SK-N-SH treated with all-trans-retinoic acid at 6 μM for 48 hours (cell line): ENCODE measurements around the gene HS3ST3A1.

Experiments
- ATAC-seq: fragments of 200-7000 bp; cut with Tn5 transposase; 3 replicates; pipeline ENCODE4 v1.9.1; 2020; ENCODE audit warnings: mild to moderate bottlenecking, moderate library complexity
- ARNTL ChIP-seq: fragments of 450-650 bp; formaldehyde crosslinking; IDR thresholded peaks from 2 replicates; pipeline ENCODE4 v1.5.0; 2020; ENCODE audit warnings: low read depth, mild to moderate bottlenecking, moderate library complexity, borderline replicate concordance
- BACH2 ChIP-seq: fragments of 250-450 bp; sonication (Bioruptor Pico); IDR thresholded peaks from 2 replicates; pipeline ENCODE4 v1.9.0; 2021; ENCODE audit warnings: mild to moderate bottlenecking, borderline replicate concordance
- CSDC2 ChIP-seq: fragments of 250-450 bp; sonication (Bioruptor Pico); IDR thresholded peaks from 2 replicates; pipeline ENCODE4 v1.5.0; 2020; ENCODE audit warnings: mild to moderate bottlenecking, moderate library complexity
- CSRNP3 ChIP-seq: fragments of 250-450 bp; sonication (Bioruptor Pico); IDR thresholded peaks from 2 replicates; pipeline ENCODE4 v1.5.1; 2021; ENCODE audit warnings: mild to moderate bottlenecking, moderate library complexity
- GLIS3 ChIP-seq: fragments of 250-450 bp; sonication (Bioruptor Pico); IDR thresholded peaks from 2 replicates; pipeline ENCODE4 v1.5.0; 2020; ENCODE audit warnings: mild to moderate bottlenecking, moderate library complexity
- PATZ1 ChIP-seq: fragments of 250-450 bp; sonication (Bioruptor Pico); IDR thresholded peaks from 2 replicates; pipeline ENCODE4 v1.8.0; 2020; ENCODE audit warnings: mild to moderate bottlenecking, moderate library complexity, borderline replicate concordance
- POU6F1 ChIP-seq: fragments of 250-450 bp; sonication (Bioruptor Pico); IDR thresholded peaks from 2 replicates; pipeline ENCODE4 v1.8.0; 2021; ENCODE audit warnings: low read depth, mild to moderate bottlenecking, moderate library complexity, borderline replicate concordance
- RARB ChIP-seq: fragments of 250-450 bp; sonication (Bioruptor Pico); IDR thresholded peaks from 2 replicates; pipeline ENCODE4 v1.8.0; 2021; ENCODE audit warnings: mild to moderate bottlenecking, moderate library complexity
- SNAI2 ChIP-seq: fragments of 250-450 bp; sonication (Bioruptor Pico); IDR thresholded peaks from 2 replicates; pipeline ENCODE4 v1.5.0; 2020; ENCODE audit warnings: mild to moderate bottlenecking, moderate library complexity
- TCF4 ChIP-seq: fragments of 250-450 bp; sonication (Bioruptor Pico); IDR thresholded peaks from 2 replicates; pipeline ENCODE4 v1.8.0; 2021; ENCODE audit warnings: mild to moderate bottlenecking, moderate library complexity, borderline replicate concordance
- TOX ChIP-seq: fragments of 250-450 bp; sonication (Bioruptor Pico); IDR thresholded peaks from 2 replicates; pipeline ENCODE4 v1.8.0; 2021; ENCODE audit warnings: mild to moderate bottlenecking, moderate library complexity, borderline replicate concordance
- TSHZ2 ChIP-seq: fragments of 250-450 bp; sonication (Bioruptor Pico); IDR thresholded peaks from 2 replicates; pipeline ENCODE4 v1.5.0; 2020; ENCODE audit warnings: mild to moderate bottlenecking, moderate library complexity
- ZC3H10 ChIP-seq: fragments of 250-450 bp; sonication (Bioruptor Pico); IDR thresholded peaks from 2 replicates; pipeline ENCODE4 v1.5.1; 2021; ENCODE audit warnings: mild to moderate bottlenecking, moderate library complexity
- ZFP3 ChIP-seq: fragments of 250-450 bp; sonication (Bioruptor Pico); IDR thresholded peaks from 2 replicates; pipeline ENCODE4 v1.5.0; 2020; ENCODE audit warnings: mild to moderate bottlenecking, moderate library complexity
- ZFP30 ChIP-seq: fragments of 450-650 bp; formaldehyde crosslinking; IDR thresholded peaks from 2 replicates; pipeline ENCODE4 v1.5.0; 2022; ENCODE audit warnings: mild to moderate bottlenecking, moderate library complexity
- ZNF565 ChIP-seq: fragments of 450-650 bp; formaldehyde crosslinking; conservative IDR thresholded peaks from 2 replicates; pipeline ENCODE4 v1.5.0; 2020; ENCODE audit warnings: low read depth, mild to moderate bottlenecking, moderate library complexity
- ZNF70 ChIP-seq: fragments of 450-650 bp; formaldehyde crosslinking; IDR thresholded peaks from 2 replicates; pipeline ENCODE4 v1.5.0; 2020; ENCODE audit warnings: mild to moderate bottlenecking, moderate library complexity
- ZNF8 ChIP-seq: fragments of 450-650 bp; formaldehyde crosslinking; IDR thresholded peaks from 2 replicates; pipeline ENCODE4 v1.5.0; 2020; ENCODE audit warnings: mild to moderate bottlenecking, moderate library complexity

The HS3ST3A1 gene

GRCh38 chr17:13490427-13490826, 111.3 kb downstream of the HS3ST3A1 start (continued):
- TF ChIP-seq TSHZ2 (CRISPR knock-in tag) (no peak), CSRNP3 (no peak), CSDC2 (no peak), ARNTL (CRISPR knock-in tag) (no peak), ZFP3 (CRISPR knock-in tag) (no peak)

GRCh38 chr17:13485327-13485726, 116.4 kb downstream of the HS3ST3A1 start:
- ATAC-seq: no peak
- TF ChIP-seq RARB (CRISPR knock-in tag): no peak
- no peak for TF ChIP-seq ZNF565 (CRISPR knock-in tag)

- ATAC-seq: no peak
Measured at GRCh38 chr17:13484020-13484419, 117.7 kb downstream of the HS3ST3A1 start.

GRCh38 chr17:13480877-13481276, 120.9 kb downstream of the HS3ST3A1 start:
- no peak for ATAC-seq
- no peak for TF ChIP-seq ZNF8 (CRISPR knock-in tag)
- TF ChIP-seq SNAI2 (CRISPR knock-in tag): no peak
- TF ChIP-seq PATZ1 (CRISPR knock-in tag): no peak
- TF ChIP-seq ZNF70 (CRISPR knock-in tag): no peak
- no peak for TF ChIP-seq ZNF565 (CRISPR knock-in tag)
- no peak for TF ChIP-seq GLIS3

More at GRCh38 chr17:13484020-13484419, 117.7 kb downstream of the HS3ST3A1 start:
- no peak for TF ChIP-seq ZC3H10 (CRISPR knock-in tag)
- no peak for TF ChIP-seq ZFP3 (CRISPR knock-in tag)
- no peak for TF ChIP-seq ZNF8 (CRISPR knock-in tag)
- no peak for TF ChIP-seq GLIS3
- no peak for TF ChIP-seq CSDC2
- no peak for TF ChIP-seq RARB (CRISPR knock-in tag)
- TF ChIP-seq SNAI2 (CRISPR knock-in tag): no peak
- no peak for TF ChIP-seq CSRNP3
- TF ChIP-seq ZFP30: no peak
- TF ChIP-seq BACH2 (CRISPR knock-in tag): no peak
- TF ChIP-seq TOX (CRISPR knock-in tag): no peak
- TF ChIP-seq TCF4 (CRISPR knock-in tag): no peak
- no peak for TF ChIP-seq ARNTL (CRISPR knock-in tag)
- TF ChIP-seq POU6F1 (CRISPR knock-in tag): no peak
